M059J (cell line): ENCODE data around the gene MCTP2. TPM values are rescaled to one million over a fixed set of nuclear protein-coding genes. Genes with fewer than 3 reads are reported as not detected.
A peak's percentile ranks its signal among the peaks of the same experiment; 100 is the strongest.

Experiments
- DNase-seq: peaks from one replicate; pipeline ENCODE4 v3.0.0-alpha.2; 2012; ENCODE audit warnings: low read depth
- total RNA-seq: library from RNA; depleted of rRNA; stranded (reverse); fragments of >200 nt; shearing (Covaris generic); gene quantifications from 2 replicates; pipeline ENCODE4 v1.2.3, GENCODE V29; 2014

The MCTP2 gene
- total RNA-seq, 1 experiment from 2014 or later: 0.91 TPM

DNA sequence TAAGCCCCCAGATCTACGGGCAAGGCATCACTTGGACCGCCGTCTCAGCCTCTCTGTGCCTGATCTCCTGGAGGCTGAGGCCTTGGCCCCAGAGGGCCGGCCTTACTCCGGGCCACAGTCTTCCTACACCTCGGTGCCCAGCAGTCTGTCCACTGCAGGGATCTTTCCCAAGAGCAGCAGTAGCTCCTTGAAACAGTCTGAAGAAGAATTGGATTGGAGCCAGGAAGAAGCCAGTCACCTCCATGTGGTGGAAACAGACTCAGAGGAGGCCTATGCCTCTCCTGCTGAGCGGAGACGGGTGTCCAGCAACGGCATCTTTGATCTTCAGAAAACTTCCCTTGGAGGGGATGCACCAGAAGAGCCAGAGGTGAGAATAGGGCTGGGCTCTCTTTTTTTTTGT lies 67.0 kb downstream of the MCTP2 start:
- DNase-seq: peak; percentile 18

DNA sequence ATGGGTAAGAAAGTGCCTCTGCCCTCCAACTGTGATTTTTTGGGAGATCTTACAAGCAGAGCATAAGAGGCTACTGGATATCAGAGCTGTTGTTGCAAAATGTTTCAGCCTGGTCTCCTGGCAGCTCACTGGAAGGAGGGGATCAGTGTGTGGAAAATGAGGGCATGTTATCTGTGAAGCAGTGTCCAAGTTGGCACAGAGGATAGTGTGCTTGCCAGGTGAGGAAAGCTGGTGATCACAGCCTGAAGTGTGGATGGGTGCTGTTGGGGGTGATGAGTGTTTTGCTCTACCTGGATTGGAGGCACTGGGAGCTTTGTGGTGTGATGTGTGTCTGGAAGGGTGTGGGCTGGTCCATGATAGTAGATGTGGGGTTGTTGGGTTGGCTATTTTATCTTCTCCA lies 69.3 kb downstream of the MCTP2 start:
- DNase-seq: no peak

GRCh38 chr15:94305133-94305532 lies 73.8 kb downstream of the MCTP2 start:
- peak; percentile 32 for DNase-seq

DNA sequence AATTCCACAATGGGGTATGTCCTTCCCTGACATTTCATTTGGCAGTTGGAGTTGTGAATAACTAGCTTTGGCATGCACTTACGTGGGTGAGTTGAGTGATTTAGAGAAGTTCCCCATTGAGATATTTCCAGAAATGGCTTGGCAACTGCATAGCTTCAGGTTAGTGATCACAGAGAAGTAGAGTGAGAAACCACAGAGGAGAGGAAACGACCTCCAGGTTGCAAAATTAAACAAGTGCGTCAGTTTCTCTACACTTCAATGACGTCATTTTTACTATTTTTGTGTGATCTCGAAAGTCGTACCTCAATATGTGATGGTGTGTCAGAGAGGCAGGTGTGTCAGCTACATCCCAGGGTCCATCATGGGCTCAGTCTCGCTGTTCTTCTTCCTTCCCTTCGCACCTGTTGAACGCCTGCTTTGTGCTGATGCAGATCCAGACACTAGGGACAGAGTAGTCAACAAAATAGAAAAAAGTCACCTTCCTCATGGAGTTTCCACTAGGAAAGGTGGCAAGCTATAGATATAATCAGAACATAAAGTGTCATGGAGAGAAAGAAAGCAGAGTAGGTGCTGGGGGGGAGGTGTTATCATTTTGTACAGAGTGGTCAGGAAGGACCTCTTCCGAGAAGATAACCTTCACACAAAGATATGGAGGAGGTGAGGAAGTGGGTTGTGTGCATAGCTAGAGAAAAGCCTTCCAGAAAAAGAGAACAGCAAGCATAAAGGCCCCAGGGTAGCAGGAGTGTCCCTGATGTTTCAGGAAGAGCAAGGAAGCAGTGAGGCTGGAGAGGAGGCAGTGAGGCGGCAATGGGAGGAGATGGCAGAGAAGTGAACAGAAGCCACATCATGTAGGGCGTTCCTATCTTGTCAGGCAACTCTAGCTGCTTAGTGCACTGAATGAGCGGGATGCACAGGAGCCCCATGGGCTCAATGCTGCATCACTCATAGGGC lies 75.6 kb downstream of the MCTP2 start:
- DNase-seq: peak; percentile 17

DNA sequence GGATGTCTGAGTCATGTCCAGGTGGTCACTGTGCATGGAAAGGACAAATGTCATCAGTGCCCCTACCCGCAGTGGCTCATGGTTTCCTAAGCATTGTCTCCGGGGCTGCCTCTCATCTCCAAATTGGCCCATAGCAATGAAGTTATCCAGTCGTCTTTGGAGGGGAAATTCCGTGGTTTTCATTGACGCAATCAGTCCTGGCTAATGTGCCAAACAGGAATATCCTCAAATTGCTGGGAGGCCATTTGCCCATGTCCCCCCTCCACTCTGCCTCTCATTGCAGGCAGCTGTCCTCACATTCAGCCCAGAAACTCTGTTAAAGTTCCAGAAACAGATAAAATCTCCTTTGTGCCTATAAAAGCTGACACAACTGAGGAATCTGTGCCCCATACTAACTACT lies 81.6 kb downstream of the MCTP2 start:
- peak; percentile 4 for DNase-seq

DNA sequence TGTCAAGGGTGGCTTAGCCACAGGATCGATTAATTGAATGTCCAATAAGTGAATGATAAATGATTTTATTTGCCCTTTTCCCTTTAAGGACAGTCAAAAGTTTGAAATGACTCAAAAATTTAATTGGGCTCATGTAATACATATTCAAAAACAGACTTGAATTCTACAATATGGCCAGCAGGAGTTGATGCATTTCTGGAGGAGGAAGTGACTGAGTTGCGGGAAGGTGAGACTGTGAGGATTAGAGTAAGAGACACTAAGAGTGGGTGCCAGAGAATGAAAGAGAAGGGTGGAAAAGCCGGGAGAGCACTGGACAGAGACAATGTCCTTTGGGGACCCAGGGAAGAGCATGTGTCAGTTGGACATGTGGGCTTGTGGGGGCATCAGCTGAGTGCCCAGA lies 83.3 kb downstream of the MCTP2 start:
- DNase-seq: no peak

GRCh38 chr15:94317211-94317610 lies 85.8 kb downstream of the MCTP2 start:
- DNase-seq: no peak

DNA sequence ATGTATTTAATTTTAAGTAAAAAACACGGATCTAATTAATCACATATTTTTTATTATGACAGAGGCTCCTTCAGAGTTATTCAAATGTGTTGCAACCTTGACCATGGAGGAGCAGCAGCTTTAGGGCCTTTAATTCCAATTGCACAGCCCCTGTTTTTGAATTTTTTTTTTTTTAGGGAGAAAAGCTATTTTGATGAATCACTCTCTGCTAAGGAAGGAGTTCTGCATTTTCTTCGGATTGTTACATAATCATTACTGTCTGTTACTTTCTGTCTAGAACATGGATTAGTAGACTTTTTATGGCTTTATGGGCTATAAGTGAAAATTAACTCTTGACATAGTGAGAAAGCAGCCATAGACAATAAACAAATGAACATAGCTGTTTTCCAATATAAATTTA lies 90.8 kb downstream of the MCTP2 start:
- no peak for DNase-seq

- DNase-seq: no peak
These were observed 91.7 kb downstream of the MCTP2 start for GRCh38 chr15:94323076-94323475.

- peak; percentile 26 for DNase-seq
These were observed 92.9 kb downstream of the MCTP2 start for GRCh38 chr15:94324117-94324826.

- no peak for DNase-seq
These were observed 93.7 kb downstream of the MCTP2 start for GRCh38 chr15:94324835-94325767.

DNA sequence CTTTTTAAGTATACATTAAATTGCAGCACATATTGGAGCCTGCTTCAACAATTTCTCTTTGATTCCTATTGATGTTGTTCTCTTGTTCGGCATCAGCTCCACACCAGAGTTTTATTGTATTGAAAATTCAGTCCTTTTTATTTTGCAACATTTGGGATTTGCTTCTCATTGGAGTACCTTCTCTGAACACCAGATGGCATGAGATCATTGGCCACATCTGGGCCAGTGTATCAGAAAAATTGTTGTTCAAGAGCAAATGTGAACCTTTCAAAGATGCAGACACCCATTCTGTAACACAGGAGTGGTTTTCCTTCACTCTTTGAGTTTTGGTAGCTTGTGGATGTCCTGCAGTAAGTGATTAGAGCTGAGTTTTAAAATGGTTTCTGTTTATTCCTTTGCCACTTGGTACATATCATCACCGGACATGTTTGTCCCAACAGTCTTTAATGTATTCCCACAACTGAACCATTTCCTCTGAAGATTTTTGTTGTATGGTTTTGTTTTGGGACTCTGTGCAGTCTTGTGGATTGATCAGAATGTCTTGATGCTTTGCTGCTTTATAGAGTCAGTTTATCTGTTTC lies 96.1 kb downstream of the MCTP2 start:
- peak; percentile 17 for DNase-seq

DNA sequence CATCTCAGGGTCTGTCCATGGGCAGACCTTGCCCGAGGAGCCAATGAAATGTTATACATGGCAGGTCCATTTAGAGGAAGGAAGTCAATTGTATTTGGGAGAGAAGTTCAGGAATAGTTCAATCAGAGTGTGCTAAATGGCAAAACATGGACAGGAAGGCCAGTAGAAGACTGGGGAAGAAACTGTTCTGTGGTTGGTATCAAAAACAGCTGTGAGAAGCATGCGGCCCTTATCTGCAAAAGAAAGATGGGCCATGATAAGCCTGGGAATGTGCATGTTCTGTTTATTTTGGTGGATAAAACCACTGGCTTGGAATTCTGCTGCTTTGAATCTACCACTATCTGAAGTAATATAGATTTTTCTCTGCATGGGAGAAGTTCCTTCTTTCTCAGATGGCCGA lies 100.4 kb downstream of the MCTP2 start:
- DNase-seq: no peak

GRCh38 chr15:94335616-94336015 lies 104.3 kb downstream of the MCTP2 start:
- no peak for DNase-seq

DNA sequence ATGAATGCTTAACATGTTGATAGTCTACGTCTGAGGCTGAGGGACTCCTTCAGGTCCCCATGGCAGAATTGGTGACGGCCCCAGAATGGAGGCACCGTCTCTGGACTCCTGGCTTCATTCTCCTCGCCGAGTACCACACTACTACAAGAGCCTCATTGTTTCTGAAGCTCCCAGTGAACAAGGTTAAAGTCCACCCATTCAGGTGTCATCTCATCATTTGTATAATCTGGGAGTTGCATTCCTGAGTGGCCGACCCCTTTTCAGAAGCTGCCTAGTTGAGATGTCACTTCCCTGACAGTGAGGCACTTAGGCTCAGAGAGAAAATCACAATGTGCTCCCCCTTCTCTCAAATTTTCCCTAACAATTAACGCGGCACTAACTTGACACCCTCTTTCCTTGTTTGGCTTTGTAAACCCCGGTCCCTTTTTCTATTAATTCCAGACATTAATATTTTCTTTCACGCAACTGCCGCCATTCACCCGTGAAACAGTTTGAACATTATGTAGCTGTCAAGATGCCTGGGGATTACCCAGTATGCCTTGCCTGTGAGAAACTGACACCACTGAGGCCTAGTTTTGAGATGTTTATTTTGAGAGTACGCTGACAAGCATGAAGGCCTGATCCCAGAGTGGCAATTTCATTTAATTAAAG lies 105.6 kb downstream of the MCTP2 start:
- no peak for DNase-seq

GRCh38 chr15:94338243-94338846 lies 107.0 kb downstream of the MCTP2 start:
- DNase-seq: no peak

DNA sequence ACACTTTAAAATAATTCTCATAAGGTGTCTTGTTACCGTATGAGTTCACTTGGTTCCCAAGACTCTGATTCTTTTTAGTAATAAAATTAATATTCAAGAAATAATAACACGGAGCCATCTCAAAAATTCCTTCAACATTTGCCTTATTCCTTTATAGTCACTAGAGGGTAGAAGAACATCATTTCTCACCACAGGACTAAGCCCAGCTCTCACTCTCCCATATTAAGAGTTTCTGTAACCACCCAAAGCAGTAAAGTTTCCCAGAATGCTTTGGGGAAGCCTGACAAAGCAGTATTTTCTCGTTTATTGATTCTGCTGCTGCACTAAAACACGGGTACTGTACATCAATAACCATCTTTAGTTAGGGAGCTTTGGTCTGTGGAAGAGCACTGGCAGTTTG lies 114.9 kb downstream of the MCTP2 start:
- no peak for DNase-seq

DNA sequence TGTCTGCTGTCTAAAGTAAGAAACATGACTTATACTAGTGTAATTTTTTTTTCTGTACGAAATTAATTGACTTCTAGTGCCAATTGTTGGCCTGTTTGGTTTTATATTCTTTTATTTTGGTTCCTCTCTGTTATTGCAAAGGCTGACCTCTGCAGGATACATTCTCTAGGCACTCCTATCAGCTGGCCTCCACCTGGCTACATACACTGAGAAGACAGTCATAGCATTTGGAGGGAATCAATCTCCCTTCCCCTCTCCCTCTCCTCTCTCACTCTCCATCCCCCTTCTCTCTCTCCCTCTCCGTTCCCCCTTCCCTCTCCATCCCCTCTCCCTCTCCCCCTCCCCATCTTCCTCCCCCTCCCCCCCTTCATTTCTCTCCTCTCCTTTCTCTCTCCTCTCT lies 116.7 kb downstream of the MCTP2 start:
- DNase-seq: peak; percentile 0

GRCh38 chr15:94351031-94351535 lies 119.7 kb downstream of the MCTP2 start:
- DNase-seq: no peak
